OCI-LY1 (cell line): ENCODE measurements around the gene SMIM43.

Experiments used
- H2AFZ ChIP-seq: fragments of 200-600 bp; sonication (generic), shearing (Covaris generic); 2 replicates; pipeline ENCODE4 v1.6.0; 2014; ENCODE audit warnings: antibody characterized with exemption, mild to moderate bottlenecking, low read length
- H3F3A ChIP-seq: fragments of 200-600 bp; sonication (generic), shearing (Covaris generic); 2 replicates; pipeline ENCODE4 v1.6.0; 2014; ENCODE audit warnings: mild to moderate bottlenecking, antibody characterized with exemption, low read length, moderate library complexity; ENCODE audit not compliant: insufficient read depth
- H3K27ac ChIP-seq: fragments of 200-600 bp; sonication (generic); 2 replicates; pipeline ENCODE4 v1.5.1; 2014; ENCODE audit warnings: low read length, mixed run types, mild to moderate bottlenecking, low read depth; ENCODE audit not compliant: poor library complexity, severe bottlenecking
- H3K27me3 ChIP-seq: fragments of 200-600 bp; sonication (generic); 2 replicates; pipeline ENCODE4 v1.6.0; 2014; ENCODE audit warnings: antibody characterized with exemption, mild to moderate bottlenecking, low read length, moderate library complexity; ENCODE audit not compliant: insufficient read depth
- H3K36me3 ChIP-seq: fragments of 200-600 bp; sonication (generic); 2 replicates; pipeline ENCODE4 v1.6.1; 2014; ENCODE audit warnings: mild to moderate bottlenecking, antibody characterized with exemption, low read length, moderate library complexity, mixed read lengths; ENCODE audit not compliant: insufficient read depth
- H3K4me1 ChIP-seq: fragments of 200-600 bp; sonication (generic); 2 replicates; pipeline ENCODE4 v1.5.1; 2014; ENCODE audit warnings: mild to moderate bottlenecking, low read length, moderate library complexity; ENCODE audit not compliant: insufficient read depth, severe bottlenecking
- H3K4me2 ChIP-seq: fragments of 200-600 bp; sonication (generic), shearing (Covaris generic); 2 replicates; pipeline ENCODE4 v1.6.1; 2014; ENCODE audit warnings: low read length
- H3K4me3 ChIP-seq: fragments of 200-600 bp; sonication (generic); 2 replicates; pipeline ENCODE4 v1.5.1; 2014; ENCODE audit warnings: low read length, low read depth, mild to moderate bottlenecking, mixed read lengths; ENCODE audit not compliant: poor library complexity, severe bottlenecking
- H3K79me2 ChIP-seq: fragments of 200-600 bp; shearing (Covaris generic); 2 replicates; pipeline ENCODE4 v1.6.1; 2016; ENCODE audit warnings: mixed run types, low read length, mixed read lengths; ENCODE audit not compliant: insufficient read depth
- H3K9ac ChIP-seq: fragments of 200-600 bp; sonication (generic), shearing (Covaris generic); 2 replicates; pipeline ENCODE4 v1.6.1; 2014; ENCODE audit warnings: mild to moderate bottlenecking, low read length, mixed read lengths
- H3K9me2 ChIP-seq: fragments of 200-600 bp; sonication (generic), shearing (Covaris generic); 2 replicates; pipeline ENCODE4 v1.6.1; 2014; ENCODE audit warnings: low read depth, mild to moderate bottlenecking, low read length, mixed read lengths
- H3K9me3 ChIP-seq: fragments of 200-600 bp; shearing (Covaris generic); 2 replicates; pipeline ENCODE4 v1.6.1; 2014; ENCODE audit warnings: low read length, mixed read lengths
- H4K20me1 ChIP-seq: fragments of 200-600 bp; sonication (generic), shearing (Covaris generic); 2 replicates; pipeline ENCODE4 v1.6.0; 2016; ENCODE audit warnings: mild to moderate bottlenecking, low read length; ENCODE audit not compliant: insufficient read depth
- CTCF ChIP-seq: fragments of 200-600 bp; sonication (generic), shearing (Covaris generic); IDR thresholded peaks from 2 replicates; pipeline ENCODE4 v1.5.1; 2017; ENCODE audit warnings: mild to moderate bottlenecking, antibody characterized with exemption, low read length, moderate library complexity, mixed read lengths
- EZH2 ChIP-seq: fragments of 200-600 bp; sonication (generic), shearing (Covaris generic); IDR thresholded peaks from 2 replicates; pipeline ENCODE4 v1.8.0; 2017; ENCODE audit warnings: borderline replicate concordance, mixed run types, mild to moderate bottlenecking, antibody characterized with exemption, low read length, moderate library complexity, mixed read lengths

The SMIM43 gene

GRCh38 chr4:121769341-121769740 is 4.4 kb upstream of the SMIM43 start:
- no peaks in the 10 kb centered on the region for H3K27me3 ChIP-seq
- H3K36me3 ChIP-seq, result no peaks in the 10 kb centered on the region
- no peak overlapping the region for H3K4me2 ChIP-seq
- no peaks in the 10 kb centered on the region for H4K20me1 ChIP-seq
- H3K9me3 ChIP-seq, result no peaks in the 10 kb centered on the region
- no peaks in the 10 kb centered on the region for H3K9me2 ChIP-seq
- H3K9ac ChIP-seq, result no peak overlapping the region
- no peak overlapping the region for H2AFZ ChIP-seq
- H3F3A ChIP-seq, result no peaks in the 10 kb centered on the region
- no peaks in the 10 kb centered on the region for H3K79me2 ChIP-seq
- no peak overlapping the region for H3K27ac ChIP-seq
- no peak overlapping the region for H3K4me3 ChIP-seq
- no peaks in the 10 kb centered on the region for H3K4me1 ChIP-seq
- TF ChIP-seq CTCF (no peak), EZH2 (no peak)

DNA sequence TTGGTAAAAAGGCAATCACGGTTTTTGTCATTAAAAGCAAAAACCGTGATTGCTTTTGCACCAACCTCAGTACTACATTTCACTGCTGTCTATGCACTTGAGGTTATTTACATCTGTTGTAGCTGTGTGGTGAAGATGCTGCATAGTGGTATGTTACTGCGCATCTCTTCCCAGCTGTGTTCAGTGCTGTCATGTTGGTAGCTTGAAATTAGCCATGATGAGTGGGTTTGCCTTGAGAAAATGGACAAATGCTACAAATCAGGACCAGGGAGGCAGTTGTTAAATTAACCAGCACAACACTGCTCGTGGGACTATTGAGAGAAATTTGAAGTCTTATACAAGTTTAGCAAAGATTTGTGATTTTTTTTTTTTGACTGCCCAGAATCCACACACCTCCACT is 2.2 kb upstream of the SMIM43 start:
- Histone ChIP-seq H3K27ac (no peak overlapping the region), H3K9me3 (no peaks in the 10 kb centered on the region), H3K4me3 (no peak overlapping the region), H3K27me3 (no peaks in the 10 kb centered on the region), H3F3A (no peaks in the 10 kb centered on the region), H3K79me2 (no peaks in the 10 kb centered on the region), H4K20me1 (no peaks in the 10 kb centered on the region), H3K4me2 (no peak overlapping the region), H3K36me3 (no peaks in the 10 kb centered on the region), H3K9me2 (no peaks in the 10 kb centered on the region), H3K4me1 (no peaks in the 10 kb centered on the region), H2AFZ (no peak overlapping the region), H3K9ac (no peak overlapping the region)
- TF ChIP-seq CTCF (no peak), EZH2 (no peak)

DNA sequence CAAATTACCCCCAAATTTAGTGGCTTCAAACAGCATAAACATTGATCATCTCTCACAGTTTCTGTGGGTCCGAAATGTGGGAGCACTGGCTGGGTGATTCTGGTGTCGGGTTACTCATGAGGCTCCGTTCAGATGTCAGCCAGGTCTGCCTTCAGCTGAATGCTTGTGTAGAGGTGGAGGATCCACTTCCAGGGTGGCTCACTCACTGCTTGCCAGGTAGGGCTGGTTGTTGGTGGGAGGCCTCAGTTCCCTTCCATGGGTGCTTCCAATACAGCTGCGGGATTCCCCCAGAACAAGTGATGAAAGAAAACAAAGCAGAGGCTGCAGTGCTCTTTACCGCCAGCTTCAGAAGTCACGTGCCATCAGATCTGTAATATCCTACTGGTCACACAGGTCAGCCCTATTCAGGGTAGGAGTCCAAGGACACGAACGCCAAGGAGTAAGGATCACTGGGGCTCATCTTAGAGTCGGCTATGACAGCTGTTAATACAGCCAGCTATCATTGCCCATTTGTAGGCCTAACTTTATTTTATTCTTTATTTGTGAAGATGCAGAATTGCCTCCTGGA is 1.1 kb upstream of the SMIM43 start:
- Histone ChIP-seq H3K9me2 (no peaks in the 10 kb centered on the region), H3K27me3 (no peaks in the 10 kb centered on the region), H3K79me2 (no peaks in the 10 kb centered on the region), H2AFZ (no peak overlapping the region), H3K4me1 (no peaks in the 10 kb centered on the region), H3K9me3 (no peaks in the 10 kb centered on the region), H3K9ac (no peak overlapping the region), H4K20me1 (no peaks in the 10 kb centered on the region), H3K4me3 (no peak overlapping the region), H3K36me3 (no peaks in the 10 kb centered on the region), H3K4me2 (no peak overlapping the region), H3F3A (no peaks in the 10 kb centered on the region), H3K27ac (no peak overlapping the region)
- no peak for TF ChIP-seq CTCF
- TF ChIP-seq EZH2, result no peak
